G401.6 (cell line): Measurements from ENCODE around the gene GIPC1.
A peak's percentile ranks its signal among the peaks of the same experiment; 100 is the strongest.
"Not testable (repeated sequence)": the region's sequence is repeated elsewhere in the genome, so short reads cannot be mapped to it uniquely, and the experiment has no call there.

Experiments
- FAIRE-seq: peaks from 2 replicates; lab custom pipeline; 2012; peaks lifted over from hg19 to GRCh38; lab: Jason Lieb, UNC

Gene GIPC1

GRCh38 chr19:14496029-14496833, at the start of gene GIPC1:
TSS of gene GIPC1 (minus strand) at chr19:14496127. CDS start at chr19:14482976, 13,151 bp downstream.
- FAIRE-seq = peak; percentile 98

GRCh38 chr19:14545716-14546082, 49.8 kb upstream of the GIPC1 start:
- no peak for FAIRE-seq

DNA sequence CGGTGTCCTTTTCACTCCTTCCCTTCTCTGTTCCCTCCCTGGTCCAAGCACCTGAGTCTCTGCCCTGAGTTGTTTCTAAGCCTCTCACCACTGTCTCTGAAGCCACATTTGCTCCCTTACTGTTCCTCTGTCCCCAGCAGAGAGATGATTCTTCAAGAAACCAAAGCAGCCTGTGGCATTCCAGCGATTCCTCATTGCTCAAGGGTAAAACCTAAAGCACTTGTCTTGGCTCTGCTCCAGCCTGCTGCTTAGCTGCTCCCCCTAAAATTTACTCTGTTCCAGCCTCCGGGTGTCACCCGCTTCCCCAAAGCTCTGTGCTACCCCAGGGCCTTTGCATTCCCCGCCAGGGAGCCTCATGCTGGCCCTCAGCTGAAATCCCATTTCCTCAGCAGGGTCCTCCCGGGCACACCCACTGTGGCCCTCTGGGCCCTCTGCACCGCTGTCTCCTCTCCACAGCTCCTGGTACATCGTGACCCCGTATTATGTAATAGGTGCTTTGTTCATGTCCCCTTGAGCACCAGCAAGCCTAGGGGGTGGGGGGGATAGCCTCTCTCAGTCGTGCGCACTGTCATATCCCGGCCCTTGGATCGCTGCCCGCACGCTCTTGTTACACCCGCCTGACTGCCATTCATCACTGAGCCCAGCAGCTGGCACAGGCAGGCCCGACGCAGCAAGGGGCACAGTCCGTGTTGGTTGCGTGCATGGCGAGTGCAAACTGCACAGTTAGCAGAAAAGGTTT, 49.2 kb upstream of the GIPC1 start:
- no peak for FAIRE-seq

GRCh38 chr19:14544047-14544446, 48.1 kb upstream of the GIPC1 start:
- FAIRE-seq = no peak

GRCh38 chr19:14542711-14543328, 46.9 kb upstream of the GIPC1 start:
- FAIRE-seq = no peak

- FAIRE-seq = not testable (repeated sequence)
Observed at GRCh38 chr19:14541979-14542378, 46.1 kb upstream of the GIPC1 start.

DNA sequence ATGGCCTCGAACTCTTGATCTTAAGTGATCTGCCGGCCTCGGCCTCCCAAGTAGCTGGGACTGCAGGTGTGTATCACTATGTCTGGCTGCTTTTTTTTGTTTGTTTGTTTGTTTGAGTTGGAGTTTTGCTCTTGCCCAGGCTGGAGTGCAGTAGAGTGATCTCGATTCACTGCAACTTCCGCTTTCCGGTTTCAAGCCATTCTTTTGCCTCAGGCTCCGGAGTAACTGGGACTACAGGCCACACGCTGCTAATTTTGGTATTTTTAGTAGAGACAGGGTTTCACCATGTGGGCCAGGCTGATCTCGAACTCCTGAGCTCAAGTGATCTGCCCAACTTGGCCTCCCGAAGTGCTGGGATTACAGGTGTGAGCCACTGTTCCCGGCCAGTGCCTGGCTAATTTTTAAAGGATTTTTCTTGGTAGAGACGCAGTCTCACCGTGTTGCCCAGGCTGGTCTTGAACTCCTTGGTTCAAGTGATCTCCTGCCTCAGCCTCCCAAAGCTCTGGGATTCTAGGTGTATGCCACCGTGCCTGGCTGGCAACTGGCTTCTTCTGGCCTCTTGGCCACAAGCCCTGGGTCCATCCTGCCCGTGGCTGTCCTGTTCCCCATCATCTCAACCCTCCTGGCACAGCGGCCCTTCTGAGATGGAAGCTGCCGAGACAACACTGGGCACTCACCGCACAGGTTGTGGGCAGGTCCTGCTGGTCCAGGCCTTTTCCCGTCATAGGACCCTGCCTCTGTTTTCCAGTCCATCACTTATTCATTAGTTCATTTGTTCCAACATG, 45.0 kb upstream of the GIPC1 start:
- no peak for FAIRE-seq

DNA sequence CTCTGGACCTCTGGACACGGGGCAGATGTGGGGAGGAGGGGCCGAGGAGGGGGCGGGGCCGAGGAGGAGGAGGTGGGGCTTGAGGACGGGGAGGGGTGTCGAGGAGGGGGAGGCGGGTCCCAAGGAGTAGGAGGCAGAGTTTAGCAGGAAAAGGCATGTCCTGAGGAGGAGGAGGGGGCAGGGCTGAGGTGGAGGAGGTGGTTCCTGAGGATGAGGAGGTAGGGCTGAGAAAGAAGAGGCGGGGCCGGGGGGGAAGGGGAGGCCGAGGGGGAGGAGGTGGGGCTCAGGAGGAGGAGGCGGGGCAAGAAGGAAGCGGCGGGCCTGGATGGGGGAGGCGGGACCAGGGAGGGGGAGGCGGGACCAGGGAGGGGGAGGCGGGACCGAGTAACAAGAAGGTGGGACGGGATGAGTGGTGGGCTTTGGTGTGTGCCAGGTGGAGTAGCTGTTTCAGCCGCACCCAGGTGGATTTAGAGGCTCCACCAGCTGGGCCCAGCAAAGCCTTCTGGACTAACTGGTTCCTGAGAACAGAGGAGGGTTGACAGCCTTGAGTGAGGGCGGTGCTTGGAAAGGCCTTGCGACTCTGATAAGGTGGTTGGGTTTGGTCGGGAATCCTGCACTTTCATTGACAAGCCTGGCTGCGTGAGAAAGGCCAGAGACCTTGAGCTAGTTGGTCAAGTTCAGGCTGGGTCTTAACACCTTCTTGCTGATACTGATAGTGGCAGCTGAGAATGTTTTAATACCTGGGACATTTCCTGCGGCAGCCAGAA, 41.2 kb upstream of the GIPC1 start:
- no peak for FAIRE-seq

GRCh38 chr19:14533450-14533849, 37.5 kb upstream of the GIPC1 start:
- FAIRE-seq = no peak

GRCh38 chr19:14530506-14530905, 34.6 kb upstream of the GIPC1 start:
- no peak for FAIRE-seq

DNA sequence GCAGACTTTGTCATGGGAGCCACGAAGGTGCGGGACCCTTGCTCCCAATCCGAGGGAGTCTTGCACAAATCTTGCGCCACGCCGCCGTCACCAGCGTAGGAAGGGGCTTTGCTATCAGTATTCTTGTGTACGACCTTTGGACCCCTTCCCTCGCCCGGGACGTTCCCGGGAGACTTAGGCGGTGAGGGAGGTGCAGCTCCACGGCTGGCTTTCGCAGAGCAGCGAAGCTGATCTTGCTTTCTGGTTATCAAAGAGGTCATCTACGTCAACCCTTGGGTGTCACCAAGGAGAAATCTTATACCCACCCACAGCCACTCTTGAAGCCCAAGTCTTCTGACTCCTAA, 34.0 kb upstream of the GIPC1 start:
- no peak for FAIRE-seq

DNA sequence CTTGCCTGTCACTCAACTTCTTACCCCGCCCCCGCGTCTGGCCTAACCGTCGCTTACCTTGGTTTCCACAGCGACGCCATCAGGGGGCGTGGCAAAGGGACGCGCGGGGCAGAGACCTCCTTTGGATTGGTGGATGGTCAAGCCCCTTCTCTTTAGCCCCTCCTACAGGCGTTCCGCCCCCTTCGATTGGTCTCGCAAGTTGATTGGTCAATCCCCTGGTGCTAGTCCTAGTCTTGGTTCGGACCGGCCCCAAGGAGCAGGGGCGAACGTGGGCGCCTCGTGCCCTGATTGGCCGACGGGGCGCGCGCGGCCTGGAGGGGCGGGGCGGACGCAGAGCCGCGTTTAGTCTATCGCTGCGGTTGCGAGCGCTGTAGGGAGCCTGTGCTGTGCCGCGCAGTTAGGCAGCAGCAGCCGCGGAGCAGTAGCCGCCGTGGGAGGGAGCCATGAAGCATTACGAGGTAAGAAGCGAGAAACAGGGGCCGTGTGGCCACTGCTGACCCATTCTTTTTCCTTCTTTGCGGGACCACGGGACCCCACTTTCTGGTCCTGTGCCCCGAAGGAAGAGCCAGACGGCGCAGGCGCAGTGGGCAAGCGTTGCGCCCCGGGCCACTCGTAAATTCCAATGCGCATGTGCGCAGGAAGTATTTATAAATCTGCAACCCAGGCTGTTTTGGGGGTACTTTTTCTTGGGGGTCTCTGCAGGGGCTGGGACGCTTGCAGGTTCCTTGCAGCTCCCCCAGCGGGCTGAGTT, 33.5 kb upstream of the GIPC1 start, which contains the start of gene TECR:
TECR (plus strand) TSS at position 341 of the 751 bp plus-strand sequence; CDS start at position 444, 103 bp downstream.
- peak; percentile 99 for FAIRE-seq

DNA sequence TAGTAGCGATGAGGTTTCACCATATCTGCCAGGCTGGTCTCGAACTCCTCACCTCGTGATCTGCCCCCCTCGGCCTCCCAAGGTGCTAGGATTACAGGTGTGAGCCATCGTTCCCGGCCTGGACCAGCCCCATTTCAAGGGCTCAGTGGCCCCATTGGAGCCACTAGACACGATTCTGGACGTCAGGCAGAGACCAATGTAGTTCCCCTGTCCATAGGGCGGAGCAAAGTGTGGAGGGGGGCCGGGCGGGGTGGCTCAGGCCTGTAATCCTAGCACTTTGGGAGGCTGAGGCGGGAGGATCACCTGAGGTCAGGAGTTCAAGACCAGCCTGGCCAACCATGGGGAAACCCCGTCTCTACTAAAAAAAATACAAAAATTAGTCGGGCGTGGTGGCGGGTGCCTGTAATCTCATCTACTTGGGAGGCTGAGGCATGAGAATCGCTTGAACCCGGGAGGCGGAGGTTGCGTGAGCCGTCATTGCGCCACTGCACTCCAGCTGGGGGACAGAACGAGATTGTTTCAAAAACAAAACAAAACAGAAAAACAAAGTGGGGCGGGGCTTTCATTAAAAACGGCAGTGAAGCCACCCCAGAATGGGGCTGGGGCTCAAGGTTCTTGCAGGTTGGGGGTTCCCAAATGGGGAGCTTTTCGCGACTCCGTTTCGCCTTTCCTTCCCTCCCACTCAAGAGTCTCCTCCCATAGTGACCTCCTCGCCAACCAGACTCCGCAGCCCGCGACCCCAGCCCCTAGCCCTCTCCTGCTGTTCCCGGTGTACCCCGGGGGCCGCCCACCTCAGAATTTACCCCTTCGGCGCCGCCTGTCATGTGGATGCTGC, 32.7 kb upstream of the GIPC1 start:
- FAIRE-seq = no peak

DNA sequence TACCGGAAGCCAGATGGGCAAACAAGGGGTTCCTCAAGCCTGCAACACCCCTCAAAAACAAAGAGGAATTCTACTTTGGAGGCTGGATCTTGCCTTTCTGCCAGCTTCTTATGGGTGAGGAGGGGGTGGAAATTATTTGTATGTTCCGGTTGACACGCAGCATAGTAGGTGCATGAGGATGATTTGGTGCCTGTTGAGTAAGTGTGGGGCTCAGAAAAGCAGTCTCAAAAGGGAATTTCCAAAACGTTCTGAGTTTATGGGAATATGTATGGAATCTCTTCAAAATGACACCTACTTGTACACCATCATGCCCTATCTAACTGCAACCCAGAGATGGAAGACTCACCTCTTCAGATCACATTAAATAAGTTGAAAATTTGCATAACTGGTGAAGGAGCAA, 30.5 kb upstream of the GIPC1 start:
- no peak for FAIRE-seq

- no peak for FAIRE-seq
Observed at GRCh38 chr19:14525729-14526128, 29.8 kb upstream of the GIPC1 start.

GRCh38 chr19:14520543-14520942, 24.6 kb upstream of the GIPC1 start:
- FAIRE-seq = no peak

DNA sequence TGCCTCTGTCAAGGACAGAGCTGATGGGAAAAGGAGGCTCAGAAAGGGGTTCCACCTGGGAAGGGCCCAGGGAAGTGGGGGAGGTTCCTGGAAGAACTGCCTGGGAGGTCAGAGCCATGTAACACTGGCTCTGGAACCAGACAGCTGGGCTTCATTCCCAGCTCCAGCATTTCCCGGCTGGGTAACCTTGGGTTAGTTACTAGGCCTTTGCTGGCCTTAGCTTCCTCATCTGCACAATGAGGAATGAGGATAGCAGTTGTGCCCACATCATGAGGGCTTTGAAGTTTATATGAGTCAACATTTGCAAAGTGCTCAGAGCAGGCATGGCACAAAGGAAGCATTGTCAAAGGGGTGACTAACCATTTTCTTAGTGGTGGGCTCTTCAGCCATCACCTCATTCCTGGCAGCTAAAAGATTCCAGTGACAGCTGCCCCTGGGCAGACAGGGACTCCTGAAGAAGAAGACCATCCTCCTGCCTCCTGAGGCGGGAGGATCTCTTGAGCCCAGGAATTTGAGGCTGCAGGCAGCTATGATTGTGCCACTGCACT, 24.0 kb upstream of the GIPC1 start:
- FAIRE-seq = no peak

GRCh38 chr19:14519245-14519859, 23.4 kb upstream of the GIPC1 start:
- no peak for FAIRE-seq

DNA sequence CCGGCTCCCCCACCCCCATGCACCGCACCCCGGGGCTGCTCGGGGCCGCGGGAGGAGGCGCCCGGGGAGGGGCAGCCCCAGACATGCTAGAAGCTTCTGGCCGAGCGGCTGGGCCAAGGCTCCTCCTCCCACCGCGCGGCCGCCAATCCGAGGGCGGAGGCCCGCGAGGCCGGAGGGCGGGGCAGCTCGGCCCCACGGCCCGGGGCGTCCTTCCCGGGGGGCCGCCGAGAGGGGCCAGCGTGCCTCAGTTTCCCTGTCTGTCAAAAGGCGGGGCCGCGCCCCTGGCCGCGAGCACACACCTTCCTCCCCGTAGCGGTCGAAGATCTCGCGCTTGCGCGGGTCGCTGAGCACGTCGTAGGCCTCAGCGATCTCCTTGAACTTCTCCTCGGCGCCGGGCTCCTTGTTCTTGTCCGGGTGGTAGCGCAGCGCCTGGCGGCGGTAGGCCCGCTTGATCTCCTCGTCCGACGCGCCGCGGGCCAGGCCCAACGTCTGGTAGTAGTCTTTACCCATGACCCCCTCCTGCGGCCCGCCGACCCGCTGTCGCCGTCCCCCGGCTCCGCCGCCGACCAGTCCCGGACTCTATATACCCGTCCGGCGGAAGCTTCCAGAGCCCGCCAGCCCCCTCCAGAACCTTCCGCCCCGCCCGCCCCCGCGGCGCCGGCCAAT, 22.0 kb upstream of the GIPC1 start, which contains the start of gene DNAJB1:
DNAJB1 (minus strand) TSS at position 558 of the 666 bp plus-strand sequence; CDS start at position 510, 48 bp downstream.
- FAIRE-seq = no peak
